Ishikawa (cell line): ENCODE results near the gene CLRN1.

ENCODE experiments used
- CEBPB ChIP-seq: IDR thresholded peaks from 2 replicates; pipeline ENCODE4 v1.6.1; 2012
- CREB1 ChIP-seq: IDR thresholded peaks from 2 replicates; pipeline ENCODE4 v1.6.1; 2012; ENCODE audit warnings: low read depth
- EGR1 ChIP-seq: IDR thresholded peaks from 2 replicates; pipeline ENCODE4 v1.6.1; 2012
- EP300 ChIP-seq: IDR thresholded peaks from 2 replicates; pipeline ENCODE4 v1.6.1; 2012; ENCODE audit warnings: borderline replicate concordance
- FOXM1 ChIP-seq: IDR thresholded peaks from 2 replicates; pipeline ENCODE4 v1.6.1; 2012; ENCODE audit warnings: low read depth, borderline replicate concordance
- NFIC ChIP-seq: IDR thresholded peaks from 2 replicates; pipeline ENCODE4 v1.6.1; 2012
- TAF1 ChIP-seq: IDR thresholded peaks from 2 replicates; pipeline ENCODE4 v1.6.1; 2012; ENCODE audit warnings: low read depth, mild to moderate bottlenecking
- TCF12 ChIP-seq: IDR thresholded peaks from 2 replicates; pipeline ENCODE4 v1.6.1; 2012; ENCODE audit warnings: low read depth
- TEAD4 ChIP-seq: IDR thresholded peaks from 2 replicates; pipeline ENCODE4 v1.6.1; 2012
- YY1 ChIP-seq: IDR thresholded peaks from 2 replicates; pipeline ENCODE4 v1.6.1; 2012; ENCODE audit warnings: low read depth
- ZBTB7A ChIP-seq: IDR thresholded peaks from 2 replicates; pipeline ENCODE4 v1.6.1; 2012; ENCODE audit warnings: low read depth
- TF ChIP-seq, protein P1 (sequence below): IDR thresholded peaks from 2 replicates; pipeline ENCODE4 v1.6.1; 2012
- TF ChIP-seq, protein P2 (sequence below): IDR thresholded peaks from 2 replicates; pipeline ENCODE4 v1.6.1; 2012
- TF ChIP-seq, protein P3 (sequence below): IDR thresholded peaks from 2 replicates; pipeline ENCODE4 v1.6.1; 2012; ENCODE audit warnings: low read depth, mild to moderate bottlenecking

CLRN1 gene

DNA sequence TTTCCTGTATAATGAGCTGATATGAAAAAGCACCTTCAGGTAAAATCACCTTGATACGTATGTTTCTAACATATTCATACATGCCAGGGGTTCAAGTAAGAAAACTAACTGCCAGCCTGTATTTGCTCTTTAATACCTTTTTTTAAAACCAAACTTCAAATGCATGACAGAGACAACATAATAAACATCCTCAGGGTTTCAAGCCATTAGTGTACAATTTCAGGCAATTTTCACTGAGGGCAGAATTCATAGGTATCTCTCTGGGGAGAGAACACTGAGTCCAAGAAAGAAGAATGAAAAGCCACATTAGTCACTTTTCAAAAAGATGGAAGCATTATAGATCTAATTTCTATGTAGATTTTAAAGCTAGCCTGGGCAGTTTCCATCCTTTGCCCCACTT is 94.2 kb downstream of the CLRN1 start:
- TF ChIP-seq TEAD4 (no peak), EP300 (no peak), CREB1 (no peak), CEBPB (no peak), NFIC (no peak), EGR1 (no peak), TCF12 (no peak), ZBTB7A (no peak)
- TF ChIP-seq, protein P1, sequence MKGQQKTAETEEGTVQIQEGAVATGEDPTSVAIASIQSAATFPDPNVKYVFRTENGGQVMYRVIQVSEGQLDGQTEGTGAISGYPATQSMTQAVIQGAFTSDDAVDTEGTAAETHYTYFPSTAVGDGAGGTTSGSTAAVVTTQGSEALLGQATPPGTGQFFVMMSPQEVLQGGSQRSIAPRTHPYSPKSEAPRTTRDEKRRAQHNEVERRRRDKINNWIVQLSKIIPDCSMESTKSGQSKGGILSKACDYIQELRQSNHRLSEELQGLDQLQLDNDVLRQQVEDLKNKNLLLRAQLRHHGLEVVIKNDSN = no peak
- TF ChIP-seq, protein P2, sequence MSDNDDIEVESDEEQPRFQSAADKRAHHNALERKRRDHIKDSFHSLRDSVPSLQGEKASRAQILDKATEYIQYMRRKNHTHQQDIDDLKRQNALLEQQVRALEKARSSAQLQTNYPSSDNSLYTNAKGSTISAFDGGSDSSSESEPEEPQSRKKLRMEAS = no peak
- TF ChIP-seq, protein P3, sequence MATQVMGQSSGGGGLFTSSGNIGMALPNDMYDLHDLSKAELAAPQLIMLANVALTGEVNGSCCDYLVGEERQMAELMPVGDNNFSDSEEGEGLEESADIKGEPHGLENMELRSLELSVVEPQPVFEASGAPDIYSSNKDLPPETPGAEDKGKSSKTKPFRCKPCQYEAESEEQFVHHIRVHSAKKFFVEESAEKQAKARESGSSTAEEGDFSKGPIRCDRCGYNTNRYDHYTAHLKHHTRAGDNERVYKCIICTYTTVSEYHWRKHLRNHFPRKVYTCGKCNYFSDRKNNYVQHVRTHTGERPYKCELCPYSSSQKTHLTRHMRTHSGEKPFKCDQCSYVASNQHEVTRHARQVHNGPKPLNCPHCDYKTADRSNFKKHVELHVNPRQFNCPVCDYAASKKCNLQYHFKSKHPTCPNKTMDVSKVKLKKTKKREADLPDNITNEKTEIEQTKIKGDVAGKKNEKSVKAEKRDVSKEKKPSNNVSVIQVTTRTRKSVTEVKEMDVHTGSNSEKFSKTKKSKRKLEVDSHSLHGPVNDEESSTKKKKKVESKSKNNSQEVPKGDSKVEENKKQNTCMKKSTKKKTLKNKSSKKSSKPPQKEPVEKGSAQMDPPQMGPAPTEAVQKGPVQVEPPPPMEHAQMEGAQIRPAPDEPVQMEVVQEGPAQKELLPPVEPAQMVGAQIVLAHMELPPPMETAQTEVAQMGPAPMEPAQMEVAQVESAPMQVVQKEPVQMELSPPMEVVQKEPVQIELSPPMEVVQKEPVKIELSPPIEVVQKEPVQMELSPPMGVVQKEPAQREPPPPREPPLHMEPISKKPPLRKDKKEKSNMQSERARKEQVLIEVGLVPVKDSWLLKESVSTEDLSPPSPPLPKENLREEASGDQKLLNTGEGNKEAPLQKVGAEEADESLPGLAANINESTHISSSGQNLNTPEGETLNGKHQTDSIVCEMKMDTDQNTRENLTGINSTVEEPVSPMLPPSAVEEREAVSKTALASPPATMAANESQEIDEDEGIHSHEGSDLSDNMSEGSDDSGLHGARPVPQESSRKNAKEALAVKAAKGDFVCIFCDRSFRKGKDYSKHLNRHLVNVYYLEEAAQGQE = no peak

DNA sequence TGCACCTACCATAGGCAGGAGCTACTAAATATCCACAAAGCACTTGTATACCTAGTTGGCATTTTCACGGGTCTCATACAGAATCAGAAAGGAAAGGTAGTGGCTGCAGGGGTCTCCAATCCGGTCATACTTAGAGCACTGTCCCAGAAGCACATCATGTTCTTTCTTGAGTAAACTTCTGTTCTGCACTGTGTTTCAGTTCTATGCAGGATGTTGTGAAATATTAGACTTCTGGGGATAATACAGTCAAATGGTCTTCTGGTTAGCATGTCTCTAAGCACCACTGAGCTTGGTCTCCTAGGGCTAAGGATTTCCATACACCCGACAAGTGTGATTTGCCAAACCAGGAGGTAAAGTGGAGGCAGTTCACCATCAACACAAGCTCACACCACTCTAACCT is 95.2 kb downstream of the CLRN1 start:
- TF ChIP-seq TAF1 (no peak), FOXM1 (no peak), EP300 (no peak), YY1 (no peak), CREB1 (no peak), NFIC (no peak), CEBPB (no peak), ZBTB7A (no peak)
- TF ChIP-seq, protein P2 = no peak
- TF ChIP-seq, protein P3 = no peak

DNA sequence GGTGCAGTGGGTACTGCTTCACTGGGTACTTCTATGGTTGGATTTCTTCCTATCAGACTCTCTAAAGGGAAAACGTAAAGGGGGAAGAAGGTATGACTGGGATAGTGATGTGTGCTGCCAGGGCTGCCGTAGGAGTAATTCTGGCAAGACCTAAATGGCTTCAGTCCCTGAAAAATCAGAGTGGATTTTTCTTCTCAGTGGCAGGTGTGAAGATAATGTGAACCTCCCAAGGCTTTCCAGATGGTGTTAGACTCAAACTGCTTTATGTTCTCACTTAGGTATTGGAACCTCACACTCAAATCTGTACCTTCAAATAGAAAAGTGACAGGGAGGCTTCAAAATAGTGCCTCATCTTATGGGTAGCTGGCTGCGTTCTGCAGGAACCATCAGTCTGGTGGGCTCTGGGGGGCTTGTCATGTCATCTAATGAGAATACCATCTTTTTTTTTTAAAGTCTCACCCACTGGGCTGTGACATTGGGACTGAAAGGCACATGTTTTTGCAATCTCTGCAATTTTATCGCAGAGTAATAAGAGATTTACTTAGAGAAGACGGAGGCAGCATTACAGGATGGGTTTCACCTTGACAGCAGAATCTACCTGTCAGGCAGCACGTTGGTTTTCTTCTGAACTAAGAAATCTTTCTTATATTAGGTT is 95.8 kb downstream of the CLRN1 start:
- TF ChIP-seq FOXM1 = no peak
